Endothelial cell of hepatic sinusoid (primary cell): Measurements from ENCODE around the gene LIM2.

Experiments
- in situ Hi-C: cut with HindIII; loops from 2 replicates; pipeline ENCODE4 v1.10.0; 2017; ENCODE audit warnings: low sequenced_read_pairs

The LIM2 gene

DNA sequence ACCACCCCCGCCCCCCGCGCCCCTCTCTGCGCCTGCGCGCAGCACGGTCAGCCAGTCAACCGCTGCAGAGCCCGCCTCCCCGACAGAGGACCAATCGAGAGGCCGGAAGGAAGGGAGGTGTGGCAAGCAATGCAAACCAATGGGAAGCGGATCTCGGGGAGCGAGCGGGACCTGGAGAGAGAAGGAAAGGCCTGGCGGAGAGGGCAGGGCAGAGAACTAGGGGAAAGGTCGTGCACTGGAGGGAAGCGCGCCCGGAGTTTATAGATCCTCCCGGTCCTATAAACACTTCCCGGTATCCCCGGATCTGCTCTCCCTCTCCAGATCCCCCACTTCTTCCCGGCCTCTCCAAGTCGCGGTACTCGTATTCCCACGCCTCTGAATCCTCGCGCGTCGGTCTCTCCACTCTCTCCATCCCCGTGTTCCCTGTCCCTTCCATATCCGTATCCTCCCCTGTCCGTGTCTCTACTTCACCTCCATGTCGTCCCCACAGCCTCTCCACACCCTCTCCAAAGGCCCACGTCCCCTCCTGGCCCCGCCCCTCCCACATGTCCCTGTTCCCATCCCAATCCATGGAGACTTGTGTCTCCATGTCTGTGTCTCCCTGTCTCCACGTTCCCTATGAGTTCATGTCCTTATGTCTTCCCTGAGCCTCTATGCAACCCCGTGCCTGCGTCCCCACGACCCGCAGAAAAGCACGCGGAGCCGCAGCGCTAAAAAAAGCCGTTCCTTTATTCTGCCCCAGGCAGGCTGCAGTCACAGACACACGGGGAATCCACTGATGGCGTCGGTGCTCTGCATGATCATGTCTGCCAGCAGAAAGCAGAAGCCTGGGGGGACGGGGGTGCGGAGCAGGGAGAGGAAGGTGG is 21.2 kb downstream of the LIM2 start:
- in situ Hi-C loops = no loop called here

DNA sequence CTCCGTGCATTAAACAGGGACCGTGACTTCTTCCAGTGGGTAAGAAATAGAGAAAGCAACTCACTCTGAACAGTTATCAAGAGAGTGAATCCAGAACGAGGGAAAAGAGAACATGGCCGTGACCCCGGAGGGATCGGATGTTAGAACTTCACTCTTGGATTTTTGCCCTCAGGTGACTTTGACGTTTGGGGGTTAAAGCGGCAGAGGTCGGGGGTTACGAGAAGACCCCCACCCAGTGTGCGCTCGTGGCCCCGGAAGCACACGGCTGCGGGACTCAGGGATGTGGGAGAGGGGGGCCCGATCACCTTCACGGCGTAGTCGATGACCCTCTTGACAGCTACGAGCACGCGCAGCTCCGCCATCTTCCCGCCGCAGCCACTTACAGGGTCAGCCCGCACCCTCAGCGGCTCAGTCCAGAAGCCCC is 21.8 kb downstream of the LIM2 start, which contains the start of gene ETFB:
Gene ETFB, minus strand, starts transcription at position 424 of the 424 bp plus-strand sequence. Its CDS starts 62 bp downstream, at position 362.
- in situ Hi-C loops = no loop called here

DNA sequence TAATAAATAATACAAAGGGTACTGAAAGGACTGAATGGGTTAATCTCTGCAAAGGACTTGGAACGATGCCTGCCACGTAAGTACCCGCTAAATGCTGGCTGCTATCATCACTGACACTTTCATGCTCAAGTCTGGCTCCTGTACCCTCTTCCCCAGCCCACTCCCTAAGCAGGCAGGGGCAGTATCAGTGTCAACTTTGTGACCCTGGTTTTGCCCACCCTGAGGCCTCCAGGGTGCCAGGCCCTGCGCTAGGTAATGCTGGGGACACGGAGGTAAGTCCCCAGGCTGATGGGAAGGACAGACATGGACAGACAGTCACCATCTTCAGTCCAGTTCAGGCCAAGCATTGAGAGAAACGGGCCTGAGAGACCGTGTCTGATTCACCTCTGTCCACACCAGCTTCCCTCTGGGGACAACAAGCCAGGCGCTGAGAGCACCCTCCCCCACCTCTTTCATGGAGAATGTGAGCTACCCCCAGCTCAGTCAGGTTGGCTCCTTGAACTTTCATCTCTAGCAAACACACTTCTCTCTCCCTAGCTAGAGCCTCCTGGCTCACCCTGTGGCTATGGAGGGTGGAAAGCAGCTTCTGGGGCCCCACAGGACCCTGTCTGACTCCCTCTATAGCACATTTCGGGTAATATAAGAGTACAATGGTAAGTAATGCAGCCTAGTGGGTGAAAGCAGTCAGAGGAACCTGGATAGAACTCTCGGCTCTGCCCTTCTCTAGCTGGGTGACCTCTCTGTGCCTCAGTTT is 22.4 kb downstream of the LIM2 start:
- in situ Hi-C loops = no loop called here

DNA sequence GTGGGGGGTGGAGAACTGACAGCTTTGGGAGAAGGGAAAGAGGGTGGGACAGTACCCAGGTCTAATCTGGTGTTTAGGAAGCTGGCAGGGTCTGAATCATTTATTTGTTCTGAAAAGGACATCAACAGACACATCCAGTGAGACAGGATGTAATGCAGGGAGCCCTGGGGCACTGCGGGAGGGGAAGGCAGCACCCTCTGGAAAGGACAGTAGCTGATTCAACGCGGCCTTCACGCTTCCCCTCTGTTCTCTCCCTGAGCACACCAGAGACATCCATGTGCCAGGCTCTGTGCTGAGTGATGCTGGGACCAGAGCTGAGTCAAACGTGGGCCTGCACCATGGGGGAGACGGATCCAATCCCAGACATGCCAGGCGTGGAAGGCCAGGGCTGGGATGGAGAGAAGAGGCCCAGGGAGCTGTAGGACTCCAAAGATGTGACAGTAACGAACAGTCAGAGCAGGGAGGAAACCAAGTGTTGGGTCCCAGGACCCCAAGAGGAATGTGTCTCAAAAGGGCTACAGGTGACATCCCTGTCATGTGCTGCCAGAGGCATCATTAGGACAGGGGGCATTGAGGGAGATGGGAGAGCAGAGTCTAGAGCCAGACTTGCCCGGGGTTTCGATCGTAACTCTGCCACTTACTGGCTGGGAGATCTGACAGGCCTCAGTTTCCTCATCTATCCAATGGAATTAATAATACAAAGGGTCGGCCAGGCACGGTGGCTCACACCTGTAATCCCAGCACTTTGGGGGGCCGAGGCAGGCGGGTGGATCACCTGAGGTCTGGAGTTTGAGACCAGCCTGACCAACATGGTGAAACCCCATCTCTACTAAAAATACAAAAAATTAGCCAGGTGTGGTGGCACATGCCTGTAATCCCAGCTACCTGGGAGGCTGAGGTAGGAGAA is 23.3 kb downstream of the LIM2 start:
- in situ Hi-C loops = no loop called here

DNA sequence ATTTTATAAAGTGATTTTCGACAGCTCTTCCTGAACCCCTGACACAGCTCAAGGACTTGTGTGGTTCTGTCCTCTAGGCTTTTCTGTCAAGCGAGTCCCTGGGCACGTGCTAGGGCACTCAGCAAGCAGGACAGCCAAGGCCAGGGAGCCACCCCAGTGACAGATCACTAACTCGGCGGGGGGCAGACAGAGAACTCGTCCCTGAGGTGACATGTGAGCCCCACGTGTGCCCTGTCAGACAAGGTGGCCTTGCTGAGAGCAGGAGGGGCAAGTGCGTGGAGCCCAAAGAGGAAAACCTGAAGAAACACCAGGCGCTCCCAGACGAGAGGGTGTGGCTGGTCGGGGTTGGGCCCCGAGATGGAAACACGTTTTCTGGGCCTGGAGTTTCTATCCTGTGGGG is 26.5 kb downstream of the LIM2 start:
- in situ Hi-C loops = no loop called here

DNA sequence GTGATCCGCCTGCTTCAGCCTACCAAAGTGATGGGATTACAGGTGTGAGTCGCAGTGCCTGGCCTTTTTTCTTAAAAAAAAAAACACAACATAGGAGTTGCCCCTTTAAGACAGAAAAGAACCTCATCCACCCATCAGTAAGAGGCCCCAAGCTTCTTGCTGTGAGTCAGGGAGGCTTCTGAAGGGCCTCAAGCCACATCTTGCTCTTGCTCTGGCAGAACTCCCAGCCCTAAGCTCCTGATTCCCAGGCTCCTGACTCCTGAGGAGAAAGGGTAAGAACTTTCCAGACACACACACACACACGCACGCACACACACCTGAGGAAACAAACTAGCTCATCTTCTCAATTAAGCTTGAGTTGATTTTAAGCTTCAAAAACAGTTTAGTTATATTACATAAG is 28.5 kb downstream of the LIM2 start:
- in situ Hi-C loops = loop anchor here (10.0 kb wide), 1 partner anchor 56 kb away; the partner anchor contains the start of gene SIGLEC10

DNA sequence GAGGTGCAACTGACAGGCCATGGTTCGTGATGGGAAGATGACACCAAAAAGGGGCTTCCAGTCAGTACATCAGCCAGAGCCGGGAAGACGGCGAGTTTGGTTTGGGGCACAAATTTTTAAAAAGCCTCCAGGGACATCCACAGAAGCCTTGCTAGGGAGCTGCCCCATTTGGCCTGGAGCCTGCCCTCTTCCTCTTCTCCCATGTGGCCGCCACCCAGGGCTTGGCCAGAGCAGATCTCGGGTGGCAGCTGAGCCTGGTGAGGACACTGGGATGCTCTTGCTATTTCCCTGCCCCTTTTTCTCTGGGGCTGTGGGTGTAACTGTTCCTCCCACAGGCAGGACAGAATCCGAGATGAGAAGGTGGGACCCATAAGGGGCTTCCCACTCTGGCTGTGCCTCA is 29.8 kb downstream of the LIM2 start:
- in situ Hi-C loops = loop anchor here (10.0 kb wide), 1 partner anchor 57 kb away; the partner anchor contains the start of gene SIGLEC10

DNA sequence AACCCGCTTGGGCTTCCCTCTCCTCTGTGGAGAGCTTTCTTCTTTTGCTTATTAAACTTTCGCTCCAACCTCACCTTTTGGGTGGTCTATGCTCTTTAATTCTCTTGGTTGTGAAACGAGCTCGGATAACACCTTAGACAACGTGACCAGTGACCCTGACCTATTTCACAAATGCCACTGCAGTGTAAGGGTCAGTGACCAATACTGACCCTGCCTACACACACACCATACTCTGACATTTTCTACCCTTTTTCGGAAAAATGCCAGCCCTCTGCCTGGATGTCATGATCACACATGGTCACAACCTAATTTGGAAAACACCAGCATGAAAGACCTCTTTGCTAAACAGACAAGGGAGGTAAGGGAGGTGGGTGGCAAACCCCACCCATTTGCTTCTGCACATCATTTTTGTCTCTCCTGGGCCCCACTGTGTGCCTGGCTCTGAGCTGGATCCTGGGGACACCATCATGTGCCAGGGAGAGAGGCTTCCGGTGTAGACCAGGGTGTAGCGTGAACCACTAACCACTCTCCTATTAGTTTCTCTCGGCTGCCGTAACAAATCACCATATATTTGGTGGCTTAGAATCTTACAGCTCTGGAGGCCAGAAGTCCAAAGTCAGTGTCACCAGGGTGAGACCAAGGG is 31.5 kb downstream of the LIM2 start:
- in situ Hi-C loops = loop anchor here (10.0 kb wide), 1 partner anchor 59 kb away; the partner anchor contains the start of gene SIGLEC10

DNA sequence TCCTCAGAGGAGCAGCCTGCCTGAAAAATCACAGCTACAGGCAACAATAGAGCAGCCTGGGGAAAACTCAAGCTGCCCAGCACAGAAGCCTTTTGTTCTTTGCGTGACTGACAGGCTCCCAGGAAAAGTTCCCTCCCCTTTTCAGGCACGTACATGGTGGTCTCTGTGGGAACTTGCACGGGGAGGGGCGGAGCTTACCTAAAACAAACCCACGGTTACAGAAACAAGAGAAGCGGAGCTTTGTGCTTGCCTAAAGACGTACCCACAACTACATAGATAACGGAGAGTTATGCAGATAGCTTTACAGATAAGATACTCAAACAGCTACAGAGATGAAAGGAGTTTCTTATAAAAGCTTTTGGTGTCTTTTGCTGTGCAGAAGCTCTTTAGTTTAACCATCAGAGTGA is 33.0 kb downstream of the LIM2 start:
- in situ Hi-C loops = loop anchor here (10.0 kb wide), 1 partner anchor 60 kb away; the partner anchor contains the start of gene SIGLEC10

DNA sequence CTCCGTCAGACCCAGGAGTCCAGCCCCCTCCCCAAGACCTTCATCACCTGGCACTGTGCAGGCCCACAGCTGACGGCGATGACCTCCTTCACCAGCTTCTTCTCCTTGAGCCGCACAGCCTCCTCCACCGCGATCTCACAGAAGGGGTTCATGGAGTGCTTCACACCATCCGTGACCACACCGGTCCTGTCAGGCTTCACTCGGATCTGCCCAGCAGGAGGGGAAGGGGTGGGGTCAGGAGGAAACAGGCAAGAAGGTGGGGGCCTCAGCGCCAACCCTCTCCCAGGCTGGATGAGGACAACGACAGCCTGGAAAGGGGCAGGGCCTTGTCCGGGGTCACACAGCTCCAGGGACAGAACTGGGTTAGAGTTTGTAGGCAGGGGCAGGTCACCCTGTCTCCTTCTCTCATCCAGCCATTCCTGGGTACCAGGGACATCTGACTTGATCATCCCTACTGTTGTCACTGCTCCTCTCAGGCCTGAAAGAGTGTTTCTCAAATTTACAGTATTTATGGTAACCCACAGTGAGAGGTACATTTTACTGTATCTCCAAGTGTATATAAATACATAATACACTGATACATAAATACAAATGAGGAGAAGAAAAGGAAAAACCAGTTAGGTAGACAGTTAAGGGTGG is 33.6 kb downstream of the LIM2 start:
- in situ Hi-C loops = loop anchor here (10.0 kb wide), 1 partner anchor 61 kb away; the partner anchor contains the start of gene SIGLEC10

DNA sequence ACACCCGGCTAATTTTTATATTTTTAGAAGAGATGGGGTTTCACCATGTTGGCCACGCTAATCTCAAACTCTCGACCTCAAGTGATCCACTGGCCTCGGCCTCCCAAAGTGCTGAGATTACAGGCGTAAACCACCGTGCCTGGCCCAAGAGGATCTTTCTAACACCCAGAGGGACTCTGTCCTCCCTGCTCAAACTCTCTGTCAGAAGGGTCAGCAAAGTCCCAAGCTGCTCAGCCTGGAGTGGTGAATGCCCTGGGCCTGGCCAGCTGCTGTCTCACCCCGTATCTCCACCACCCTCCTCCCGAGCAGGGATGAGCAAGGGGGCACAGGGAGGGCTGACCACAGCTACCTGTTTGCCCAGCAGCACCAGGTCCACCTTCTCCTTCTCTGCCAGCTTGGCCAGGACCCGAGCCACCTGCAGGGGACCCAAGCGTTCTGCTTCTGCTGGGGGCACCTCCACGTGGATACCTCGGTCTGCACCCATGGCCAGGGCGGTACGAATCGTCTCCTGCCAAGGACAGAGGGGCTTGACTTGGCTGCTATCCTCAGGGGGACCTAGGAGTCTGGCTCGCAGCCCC is 34.9 kb downstream of the LIM2 start:
- in situ Hi-C loops = loop anchor here (10.0 kb wide), 1 partner anchor 62 kb away; the partner anchor contains the start of gene SIGLEC10

DNA sequence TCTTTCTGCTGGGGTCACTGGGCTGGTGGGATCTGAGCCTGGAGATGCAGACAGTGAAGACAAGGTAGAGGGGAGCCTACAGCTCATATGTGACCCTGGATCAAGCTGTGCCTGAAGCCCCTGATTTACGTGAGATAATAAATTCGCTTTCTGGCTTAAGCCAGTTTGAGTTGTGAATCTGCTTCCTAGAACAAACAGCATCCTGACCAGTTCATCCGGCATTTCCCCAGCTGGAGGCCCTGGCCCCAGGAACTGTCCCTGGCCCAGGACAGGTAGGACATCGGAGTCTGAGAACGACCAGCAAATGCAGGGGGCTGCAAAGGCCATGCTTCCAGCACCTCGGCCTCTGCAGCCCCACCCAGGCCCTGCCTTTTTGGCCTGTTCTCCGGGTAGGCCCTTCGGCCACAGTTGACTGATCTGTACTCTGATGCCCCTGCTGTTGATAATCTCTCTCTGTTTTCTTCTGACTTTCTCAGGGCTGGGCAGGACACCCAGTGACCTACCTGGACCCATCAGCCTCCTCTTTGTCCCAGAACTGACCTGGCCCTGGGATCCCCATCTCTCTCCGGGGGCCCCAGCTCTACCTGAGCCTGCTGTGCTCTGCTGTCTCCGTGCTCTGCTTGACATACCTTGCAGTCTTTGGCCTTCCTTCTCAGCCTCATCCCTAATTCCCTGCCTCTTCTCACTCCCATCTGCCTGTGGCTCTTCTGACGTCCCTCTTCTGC is 36.3 kb downstream of the LIM2 start:
- in situ Hi-C loops = loop anchor here (10.0 kb wide), 1 partner anchor 63 kb away; the partner anchor contains the start of gene SIGLEC10

DNA sequence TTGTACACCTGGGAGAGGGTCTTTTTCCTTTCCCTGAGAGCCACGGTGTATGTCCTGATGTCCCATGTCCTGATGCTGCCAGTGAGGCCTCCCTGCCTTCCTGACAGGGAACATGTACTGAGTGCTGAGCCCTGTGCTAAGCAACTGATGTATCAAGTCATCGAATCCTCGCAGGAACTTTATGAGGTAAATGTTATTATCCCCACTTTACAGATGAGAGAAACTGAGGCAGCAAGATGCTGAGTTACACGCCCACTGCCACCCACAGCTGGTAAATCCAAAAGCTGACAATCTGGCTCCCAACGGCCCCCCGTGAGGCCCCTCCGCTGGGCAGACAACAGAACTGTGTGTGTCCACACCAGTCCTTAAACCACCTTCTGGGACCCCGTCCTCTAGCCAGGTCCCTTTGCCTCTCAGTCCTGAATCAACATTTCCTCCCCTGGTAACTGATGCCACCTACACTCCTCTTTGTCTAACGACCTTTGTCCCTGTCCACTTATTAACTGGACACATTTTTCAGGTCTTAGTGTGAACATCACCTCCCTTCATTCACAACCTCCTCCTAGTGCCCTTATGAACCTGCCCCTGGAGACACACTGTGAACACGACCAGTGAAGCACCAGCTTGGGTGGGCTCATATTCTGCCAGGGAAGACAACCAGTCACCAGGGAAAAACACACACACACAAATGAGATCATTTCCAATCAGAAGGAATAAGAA is 40.4 kb downstream of the LIM2 start:
- in situ Hi-C loops = no loop called here

DNA sequence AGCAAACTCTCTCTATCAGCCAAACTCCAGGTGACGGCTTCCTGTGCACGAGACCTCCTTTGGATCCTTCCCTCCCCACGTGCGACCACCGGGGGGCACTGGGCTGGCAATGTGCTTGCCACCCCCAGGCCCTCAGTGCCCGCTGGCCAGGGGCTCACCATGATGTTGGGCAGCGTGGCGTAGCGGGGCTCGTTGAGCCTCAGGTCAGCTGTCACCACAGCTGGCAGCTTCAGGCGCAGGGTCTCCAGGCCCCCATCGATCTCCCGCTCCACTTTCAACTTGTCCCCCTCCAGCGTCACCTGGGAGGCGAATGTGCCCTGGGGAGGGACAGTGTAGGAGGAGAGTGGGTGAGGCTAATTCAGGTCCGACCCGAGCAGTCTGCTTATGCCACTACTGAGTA is 41.0 kb downstream of the LIM2 start:
- in situ Hi-C loops = no loop called here

DNA sequence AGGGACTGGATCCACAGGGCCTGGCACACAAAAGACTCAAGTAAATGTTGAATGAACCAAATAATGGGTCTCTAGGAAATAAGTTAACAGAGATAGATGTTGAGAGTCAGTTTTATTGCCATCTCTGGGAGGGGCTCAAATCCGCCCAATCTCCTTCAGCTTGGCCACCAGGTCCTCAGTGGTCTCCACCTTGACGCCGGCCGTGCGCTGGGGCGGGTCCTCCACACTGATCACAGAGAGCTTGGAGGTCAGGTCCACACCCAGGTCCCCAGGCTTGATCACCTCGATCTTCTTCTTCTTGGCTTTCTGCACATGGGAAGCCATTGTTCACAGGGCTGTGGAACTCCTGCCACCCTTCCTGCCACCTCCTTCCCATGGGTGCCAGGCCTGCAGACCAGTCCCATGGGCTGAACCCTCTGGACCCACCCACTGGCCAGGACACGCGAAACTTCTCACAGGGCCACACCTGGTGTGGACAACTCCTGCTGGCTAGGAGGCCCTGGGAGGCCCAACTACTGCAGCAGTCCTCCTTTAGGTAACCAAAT is 42.6 kb downstream of the LIM2 start:
- in situ Hi-C loops = no loop called here

DNA sequence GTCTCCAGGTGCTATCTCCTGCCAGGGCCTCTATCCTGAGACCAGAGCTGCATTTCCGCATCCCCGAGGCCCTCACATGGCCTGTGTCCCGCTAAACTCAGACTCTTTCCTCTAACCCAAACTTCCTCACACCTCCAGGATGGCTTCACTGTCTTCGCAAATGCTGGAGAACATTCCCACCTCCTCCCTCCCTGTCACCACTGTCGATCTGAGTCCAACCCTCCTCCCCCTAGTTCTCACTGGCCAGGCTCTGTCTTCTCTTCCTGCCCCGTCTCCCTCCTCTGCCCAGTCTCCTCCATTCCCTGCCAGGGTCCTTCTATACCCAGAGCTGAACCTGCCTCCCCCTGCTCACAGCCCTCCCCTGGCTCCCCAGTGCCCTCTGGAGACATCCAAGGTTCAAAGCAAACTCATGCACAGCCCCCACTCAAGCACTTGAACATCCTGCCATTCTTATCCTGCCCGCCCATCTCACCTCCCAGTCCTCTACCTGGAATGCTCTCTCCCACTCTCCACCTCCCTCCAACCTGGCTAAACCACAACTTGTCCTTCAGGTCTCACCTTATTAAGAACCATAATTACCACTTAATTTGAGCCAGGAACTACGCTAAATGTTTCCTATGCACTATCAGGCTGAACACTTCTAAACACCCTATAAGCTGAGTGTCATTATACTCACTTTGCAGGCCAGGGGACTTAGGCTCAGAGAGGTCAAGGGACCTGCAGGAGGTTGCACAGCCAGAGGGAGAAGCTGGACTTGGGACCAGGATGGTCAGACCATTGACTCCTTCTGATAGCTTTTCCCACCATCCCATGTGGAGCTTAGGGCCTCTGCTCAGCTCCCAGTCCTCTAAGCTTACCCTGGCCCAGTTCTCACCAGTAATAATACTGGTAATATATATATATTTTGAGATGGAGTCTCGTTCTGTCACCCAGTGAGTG is 44.9 kb downstream of the LIM2 start:
- in situ Hi-C loops = no loop called here
